GM19395 (cell line): Measurements from ENCODE around the gene APRT.

Source experiments
- ATAC-seq: cut with Tn5 transposase; IDR thresholded peaks from one replicate; pipeline ENCODE4 v1.9.1; 2021; ENCODE audit warnings: mild to moderate bottlenecking, moderate library complexity; ENCODE audit not compliant: unreplicated experiment

Gene APRT, protein sequence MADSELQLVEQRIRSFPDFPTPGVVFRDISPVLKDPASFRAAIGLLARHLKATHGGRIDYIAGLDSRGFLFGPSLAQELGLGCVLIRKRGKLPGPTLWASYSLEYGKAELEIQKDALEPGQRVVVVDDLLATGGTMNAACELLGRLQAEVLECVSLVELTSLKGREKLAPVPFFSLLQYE

DNA sequence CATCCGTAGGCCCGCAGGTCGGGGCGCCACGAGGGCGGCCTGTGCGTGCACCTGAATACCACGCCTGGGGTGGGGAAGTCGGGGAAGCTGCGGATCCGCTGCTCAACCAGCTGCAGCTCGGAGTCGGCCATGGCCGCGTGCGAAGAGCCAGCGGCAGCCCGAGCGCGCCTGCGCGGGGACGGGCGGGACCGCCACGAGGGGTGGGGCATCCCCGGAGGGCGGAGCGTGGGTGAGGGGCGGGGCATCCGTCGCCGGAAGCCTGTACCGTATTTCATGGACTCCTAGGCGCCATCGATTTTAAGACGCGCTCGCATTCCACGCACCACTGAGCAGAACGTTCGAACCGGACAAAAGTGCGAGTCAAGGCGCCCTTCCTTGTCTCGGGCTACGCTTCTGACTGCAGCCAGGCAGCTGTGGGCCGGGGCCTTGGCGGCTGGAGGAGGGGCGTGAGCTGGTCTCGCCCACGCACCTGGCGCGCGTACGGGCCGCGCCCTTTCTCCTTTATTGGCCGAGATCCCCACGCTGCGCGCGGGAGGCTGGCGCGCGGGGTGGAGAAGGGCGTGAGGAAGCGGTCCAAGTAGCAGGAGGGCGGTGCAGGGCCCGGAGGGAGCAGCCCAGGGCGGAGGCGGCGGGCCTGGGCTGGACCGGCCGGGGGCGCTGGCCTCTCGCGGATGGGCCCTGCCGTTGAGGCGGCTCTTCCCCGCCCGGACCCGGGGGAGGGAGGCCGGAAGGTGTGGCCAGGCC is at the start of gene APRT:
TSS of gene APRT (minus strand) at position 160 of the 744 bp plus-strand sequence. CDS start at position 131, 29 bp downstream.
- ATAC-seq = peak; percentile 69

- no peak for ATAC-seq
These were observed 49.6 kb upstream of the APRT start for GRCh38 chr16:88861359-88861758.

- ATAC-seq = no peak
These were observed 47.8 kb upstream of the APRT start for GRCh38 chr16:88859381-88860091.

GRCh38 chr16:88857728-88858339 is 46.1 kb upstream of the APRT start:
- peak; percentile 42 for ATAC-seq

DNA sequence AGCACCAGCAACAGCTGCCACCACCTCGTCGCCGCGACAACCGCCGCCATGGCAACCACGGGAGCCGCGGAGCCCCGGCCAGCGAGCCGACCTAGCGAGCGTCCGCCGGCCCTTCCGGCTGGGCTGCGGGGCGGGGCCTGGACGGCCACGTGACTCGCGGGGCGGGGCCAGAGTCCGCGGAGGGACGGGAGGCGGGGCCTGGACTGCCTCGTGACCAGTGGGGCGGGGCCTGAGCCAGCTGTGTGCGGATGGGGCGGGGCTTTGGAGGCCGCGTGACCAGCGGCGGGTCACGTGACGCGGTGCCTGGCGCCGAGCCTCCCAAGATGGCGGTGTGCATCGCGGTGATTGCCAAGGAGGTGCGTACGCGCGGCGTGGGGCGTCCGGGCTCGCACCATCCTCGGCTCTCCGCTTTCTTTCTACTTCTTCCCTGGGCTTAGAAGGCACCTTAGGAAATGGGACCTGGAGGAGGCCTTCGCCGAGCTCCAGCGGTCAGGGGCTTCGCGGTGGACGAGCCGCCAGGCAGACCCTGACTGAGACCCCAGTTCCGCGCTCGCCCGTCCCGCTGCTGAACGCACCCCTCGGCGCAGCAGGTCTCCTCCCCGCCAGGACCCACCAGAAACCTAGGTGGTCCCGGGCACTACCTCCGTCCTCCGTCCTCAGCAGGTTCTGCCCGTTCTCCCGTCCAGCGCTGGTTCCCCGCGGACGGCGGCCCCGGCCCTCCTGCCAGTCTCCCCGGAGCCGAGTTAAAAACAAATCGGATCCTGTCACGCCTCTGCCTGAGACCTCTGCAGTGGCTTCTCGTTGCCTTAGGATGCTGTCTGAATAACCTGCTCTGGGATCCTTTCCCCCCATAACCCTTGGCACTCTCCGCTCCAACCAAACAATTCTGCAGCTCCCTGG is 45.4 kb upstream of the APRT start, which contains the start of the genes GALNS and TRAPPC2L:
TSS of gene GALNS (minus strand) at position 120 of the 900 bp plus-strand sequence. CDS start at position 50, 70 bp downstream.
TSS of gene TRAPPC2L (plus strand) at position 300 of the 900 bp plus-strand sequence. CDS start at position 324, 24 bp downstream.
- ATAC-seq = peak; percentile 80

- ATAC-seq = peak; percentile 21
These were observed 44.5 kb upstream of the APRT start for GRCh38 chr16:88856122-88856827.

DNA sequence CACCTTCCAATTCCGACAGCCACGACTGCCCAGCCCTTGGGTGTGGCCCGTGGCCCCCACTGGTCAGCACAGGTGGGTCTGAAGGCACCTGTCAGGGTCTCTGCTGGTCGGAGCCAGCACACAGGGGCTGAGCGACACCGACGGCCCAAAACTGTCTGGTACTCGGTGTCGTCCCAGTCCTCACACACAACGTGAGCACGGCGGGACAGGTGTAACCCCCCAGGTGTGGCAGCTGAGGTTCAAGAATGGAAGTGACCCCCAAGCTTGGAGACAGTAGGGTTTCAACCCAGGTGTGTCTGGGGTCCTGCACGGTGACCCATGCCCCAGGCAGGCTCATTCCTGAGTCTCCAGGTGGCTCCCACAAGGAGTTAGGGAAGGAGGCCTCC is 44.0 kb upstream of the APRT start:
- ATAC-seq = no peak

- no peak for ATAC-seq
These were observed 43.4 kb upstream of the APRT start for GRCh38 chr16:88855176-88855575.

- no peak for ATAC-seq
These were observed 42.8 kb upstream of the APRT start for GRCh38 chr16:88854306-88855111.

DNA sequence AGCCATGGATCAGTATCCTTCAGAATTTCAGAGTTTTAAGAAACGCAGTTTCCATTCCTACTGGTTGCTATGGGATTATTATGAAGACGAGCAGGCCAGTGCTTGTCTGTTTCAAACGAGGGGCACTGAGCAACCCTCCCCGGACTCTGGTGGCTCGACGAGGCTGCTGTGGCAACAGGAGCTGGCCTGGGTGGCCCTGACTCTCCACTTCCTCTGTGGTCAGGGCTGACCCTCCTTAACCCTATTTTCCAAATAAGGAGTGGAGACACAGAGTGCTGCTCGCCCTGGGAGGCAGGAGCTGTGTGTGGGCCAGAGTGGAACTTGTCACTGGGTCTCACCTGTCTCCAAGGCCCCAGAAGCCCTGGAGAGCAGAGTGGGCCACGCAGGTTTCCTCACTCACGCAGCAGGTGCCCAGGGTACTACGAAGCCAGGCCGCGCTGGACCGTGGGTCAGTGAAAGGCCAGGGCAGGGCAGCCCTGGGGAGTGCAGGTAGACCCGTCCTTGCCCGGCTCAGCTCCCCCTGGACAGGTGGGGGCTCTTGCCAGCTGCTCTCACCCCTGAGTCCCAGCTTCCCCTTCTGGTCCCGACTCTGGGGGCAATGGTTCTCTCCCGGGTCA is 41.7 kb upstream of the APRT start:
- ATAC-seq = no peak

DNA sequence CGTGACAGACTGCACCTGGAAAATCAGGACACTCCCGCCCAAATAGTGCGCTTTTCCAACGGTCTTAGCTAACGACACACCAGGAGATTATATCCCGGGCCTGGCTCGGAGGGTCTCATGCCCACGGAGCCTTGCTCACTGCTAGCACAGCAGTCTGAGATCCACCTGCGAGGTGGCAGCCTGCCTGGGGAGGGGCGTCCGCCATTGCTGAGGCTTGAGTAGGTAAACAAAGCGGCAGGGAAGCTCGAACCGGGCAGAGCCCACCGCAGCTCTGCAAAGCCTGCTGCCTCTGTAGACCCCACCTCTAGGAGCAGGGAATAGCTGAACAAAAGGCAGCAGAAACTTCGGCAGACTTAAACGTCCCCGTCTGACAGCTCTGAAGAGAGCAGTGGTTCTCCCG is 39.9 kb upstream of the APRT start:
- ATAC-seq = no peak

- ATAC-seq = no peak
These were observed 38.9 kb upstream of the APRT start for GRCh38 chr16:88850531-88851199.

- ATAC-seq = no peak
These were observed 36.8 kb upstream of the APRT start for GRCh38 chr16:88848557-88848956.

DNA sequence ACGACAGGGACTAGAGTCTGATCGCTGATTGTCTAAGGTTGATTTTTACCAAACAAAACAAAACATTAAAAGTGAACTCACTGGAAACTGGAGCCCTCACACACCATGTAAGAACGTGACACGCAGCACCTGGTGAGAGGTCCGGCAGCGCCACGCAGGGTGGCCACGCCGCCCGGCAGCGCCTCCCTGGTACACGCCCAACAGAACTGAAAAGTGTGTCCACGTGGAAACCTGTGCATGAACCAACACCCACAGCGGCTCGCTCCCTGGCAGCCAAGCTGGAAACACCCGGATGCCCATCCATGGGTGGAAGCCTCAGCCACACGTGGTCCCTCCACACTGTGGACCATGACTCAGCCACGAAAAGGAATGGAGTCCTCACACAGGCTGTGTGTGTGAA is 35.9 kb upstream of the APRT start:
- ATAC-seq = no peak

DNA sequence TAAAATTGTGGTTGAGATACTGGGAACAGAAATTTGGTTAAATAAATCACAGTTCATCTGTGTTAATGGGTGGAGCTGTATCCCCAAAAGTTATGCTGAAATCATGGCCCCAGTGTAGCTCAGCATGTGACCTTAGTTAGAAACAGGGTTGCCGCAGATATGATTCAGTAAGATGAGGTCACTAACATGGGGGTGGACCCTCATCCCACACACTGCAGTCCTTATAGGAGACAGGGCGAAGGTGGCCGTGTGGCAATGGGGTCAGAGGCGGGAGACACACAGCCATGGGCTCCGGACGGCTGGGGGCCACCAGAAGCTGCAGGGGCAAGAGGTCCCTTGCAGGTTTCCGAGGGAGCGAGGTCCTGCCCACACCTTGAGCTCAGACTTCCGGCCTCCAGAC is 34.4 kb upstream of the APRT start:
- ATAC-seq = no peak

DNA sequence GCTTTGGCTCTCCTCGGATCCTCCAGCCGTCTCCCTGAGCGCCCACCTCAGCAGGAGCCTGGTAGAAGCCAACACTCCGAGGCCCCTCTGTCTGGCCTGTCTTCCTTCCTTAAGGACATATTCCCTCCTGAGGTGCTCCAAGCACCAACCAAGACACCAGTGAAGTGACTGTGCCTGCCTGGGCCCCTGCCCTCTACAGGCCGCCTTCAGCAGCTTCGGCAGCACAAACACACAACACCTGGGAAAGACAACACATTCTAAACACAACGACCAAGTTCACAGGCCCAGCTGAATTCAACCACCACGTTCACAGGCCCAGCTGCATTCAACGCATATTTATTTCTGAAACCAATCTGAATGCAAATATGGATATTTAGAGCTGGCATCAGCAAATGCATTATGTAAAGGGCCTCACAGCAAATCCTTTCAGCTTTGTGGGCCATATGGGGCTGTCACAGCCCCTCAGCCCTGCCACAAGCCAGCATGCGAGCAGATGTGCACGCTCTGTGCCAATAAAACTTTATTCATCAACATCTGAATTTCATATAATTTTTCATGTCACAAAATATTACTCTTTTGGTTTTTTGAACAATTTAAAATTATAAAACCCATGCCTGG is 32.8 kb upstream of the APRT start:
- no peak for ATAC-seq

DNA sequence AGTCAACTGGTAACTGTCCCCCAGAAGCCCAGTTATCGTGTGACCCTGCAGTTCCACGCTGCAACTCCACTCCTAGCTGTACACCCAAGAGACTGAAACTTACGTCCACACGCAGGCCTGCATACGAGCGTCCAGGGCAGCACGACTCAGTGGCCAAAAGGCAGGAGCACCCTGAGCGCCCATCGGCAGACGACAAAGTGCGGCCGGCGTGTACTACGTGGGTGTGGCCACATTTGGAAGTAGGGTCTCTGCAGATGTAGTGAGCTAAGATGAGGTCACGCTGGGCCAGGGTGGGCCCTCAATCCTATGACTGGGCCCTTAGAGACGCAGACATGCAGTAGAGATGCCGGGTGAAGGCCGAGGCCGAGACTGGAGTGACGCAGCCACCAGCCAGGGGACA is 31.5 kb upstream of the APRT start:
- no peak for ATAC-seq
